ENCODE measurements around the gene COX6A2. TPM values are rescaled to one million over a fixed set of nuclear protein-coding genes. Genes with fewer than 3 reads are reported as not detected.

COX6A2 gene
- polyA plus RNA-seq, 1 of the 3 experiments (the other 2 are of a cell fraction) = not detected

DNA sequence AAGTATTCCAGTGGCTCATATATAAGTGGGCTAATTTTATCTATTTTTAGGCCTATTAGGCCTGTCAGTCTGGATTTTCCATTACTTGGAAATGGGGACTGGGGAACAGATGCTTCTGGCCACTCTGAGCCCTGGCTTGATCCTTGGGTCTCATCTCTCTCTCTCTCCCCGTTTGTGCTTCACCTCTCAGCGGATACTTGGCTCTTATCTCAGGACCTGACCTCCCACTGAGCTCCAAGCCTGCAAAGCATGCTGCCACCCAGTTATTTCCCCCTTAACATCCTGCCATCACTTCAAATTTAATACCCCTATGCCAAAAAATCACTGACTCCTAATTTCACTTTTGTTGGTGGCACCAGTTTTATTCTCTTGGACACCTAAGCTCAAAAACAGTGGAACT is 10.3 kb upstream of the COX6A2 start:
- TF ChIP-seq, protein P1, sequence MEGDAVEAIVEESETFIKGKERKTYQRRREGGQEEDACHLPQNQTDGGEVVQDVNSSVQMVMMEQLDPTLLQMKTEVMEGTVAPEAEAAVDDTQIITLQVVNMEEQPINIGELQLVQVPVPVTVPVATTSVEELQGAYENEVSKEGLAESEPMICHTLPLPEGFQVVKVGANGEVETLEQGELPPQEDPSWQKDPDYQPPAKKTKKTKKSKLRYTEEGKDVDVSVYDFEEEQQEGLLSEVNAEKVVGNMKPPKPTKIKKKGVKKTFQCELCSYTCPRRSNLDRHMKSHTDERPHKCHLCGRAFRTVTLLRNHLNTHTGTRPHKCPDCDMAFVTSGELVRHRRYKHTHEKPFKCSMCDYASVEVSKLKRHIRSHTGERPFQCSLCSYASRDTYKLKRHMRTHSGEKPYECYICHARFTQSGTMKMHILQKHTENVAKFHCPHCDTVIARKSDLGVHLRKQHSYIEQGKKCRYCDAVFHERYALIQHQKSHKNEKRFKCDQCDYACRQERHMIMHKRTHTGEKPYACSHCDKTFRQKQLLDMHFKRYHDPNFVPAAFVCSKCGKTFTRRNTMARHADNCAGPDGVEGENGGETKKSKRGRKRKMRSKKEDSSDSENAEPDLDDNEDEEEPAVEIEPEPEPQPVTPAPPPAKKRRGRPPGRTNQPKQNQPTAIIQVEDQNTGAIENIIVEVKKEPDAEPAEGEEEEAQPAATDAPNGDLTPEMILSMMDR (IDR thresholded peaks at IDR 0.05) = no peak
- TF ChIP-seq RAD21 (IDR thresholded peaks at IDR 0.05; ENCODE audit: low read length) (no peak), SMC3 (IDR thresholded peaks at IDR 0.05; ENCODE audit: low read depth, low read length) (no peak), RFX5 (IDR thresholded peaks at IDR 0.05; ENCODE audit: low read length) (no peak), RCOR1 (IDR thresholded peaks at IDR 0.05; ENCODE audit: low read length) (no peak), YY1 (IDR thresholded peaks at IDR 0.05; ENCODE audit: low read depth) (no peak), MXI1 (IDR thresholded peaks at IDR 0.05; ENCODE audit: low read depth, low read length) (no peak), TEAD4 (IDR thresholded peaks at IDR 0.05; ENCODE audit: borderline replicate concordance, insufficient read depth) (no peak), TAF1 (IDR thresholded peaks at IDR 0.05; ENCODE audit: borderline replicate concordance, low read depth, low read length) (no peak), MEF2A (IDR thresholded peaks at IDR 0.05; ENCODE audit: borderline replicate concordance, low read depth) (no peak), EP300 (IDR thresholded peaks at IDR 0.05; ENCODE audit: borderline replicate concordance in 1 of 2, low read depth in 1 of 2, low read length in 1 of 2) (no peak), FOXM1 (IDR thresholded peaks at IDR 0.05; ENCODE audit: low read depth) (no peak)
- TF ChIP-seq, protein P2, sequence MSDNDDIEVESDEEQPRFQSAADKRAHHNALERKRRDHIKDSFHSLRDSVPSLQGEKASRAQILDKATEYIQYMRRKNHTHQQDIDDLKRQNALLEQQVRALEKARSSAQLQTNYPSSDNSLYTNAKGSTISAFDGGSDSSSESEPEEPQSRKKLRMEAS (IDR thresholded peaks at IDR 0.05; ENCODE audit: low read depth) = no peak
- TF ChIP-seq, protein P3, sequence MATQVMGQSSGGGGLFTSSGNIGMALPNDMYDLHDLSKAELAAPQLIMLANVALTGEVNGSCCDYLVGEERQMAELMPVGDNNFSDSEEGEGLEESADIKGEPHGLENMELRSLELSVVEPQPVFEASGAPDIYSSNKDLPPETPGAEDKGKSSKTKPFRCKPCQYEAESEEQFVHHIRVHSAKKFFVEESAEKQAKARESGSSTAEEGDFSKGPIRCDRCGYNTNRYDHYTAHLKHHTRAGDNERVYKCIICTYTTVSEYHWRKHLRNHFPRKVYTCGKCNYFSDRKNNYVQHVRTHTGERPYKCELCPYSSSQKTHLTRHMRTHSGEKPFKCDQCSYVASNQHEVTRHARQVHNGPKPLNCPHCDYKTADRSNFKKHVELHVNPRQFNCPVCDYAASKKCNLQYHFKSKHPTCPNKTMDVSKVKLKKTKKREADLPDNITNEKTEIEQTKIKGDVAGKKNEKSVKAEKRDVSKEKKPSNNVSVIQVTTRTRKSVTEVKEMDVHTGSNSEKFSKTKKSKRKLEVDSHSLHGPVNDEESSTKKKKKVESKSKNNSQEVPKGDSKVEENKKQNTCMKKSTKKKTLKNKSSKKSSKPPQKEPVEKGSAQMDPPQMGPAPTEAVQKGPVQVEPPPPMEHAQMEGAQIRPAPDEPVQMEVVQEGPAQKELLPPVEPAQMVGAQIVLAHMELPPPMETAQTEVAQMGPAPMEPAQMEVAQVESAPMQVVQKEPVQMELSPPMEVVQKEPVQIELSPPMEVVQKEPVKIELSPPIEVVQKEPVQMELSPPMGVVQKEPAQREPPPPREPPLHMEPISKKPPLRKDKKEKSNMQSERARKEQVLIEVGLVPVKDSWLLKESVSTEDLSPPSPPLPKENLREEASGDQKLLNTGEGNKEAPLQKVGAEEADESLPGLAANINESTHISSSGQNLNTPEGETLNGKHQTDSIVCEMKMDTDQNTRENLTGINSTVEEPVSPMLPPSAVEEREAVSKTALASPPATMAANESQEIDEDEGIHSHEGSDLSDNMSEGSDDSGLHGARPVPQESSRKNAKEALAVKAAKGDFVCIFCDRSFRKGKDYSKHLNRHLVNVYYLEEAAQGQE (IDR thresholded peaks at IDR 0.05; ENCODE audit: low read depth, low read length) = no peak
- TF ChIP-seq, protein P4, sequence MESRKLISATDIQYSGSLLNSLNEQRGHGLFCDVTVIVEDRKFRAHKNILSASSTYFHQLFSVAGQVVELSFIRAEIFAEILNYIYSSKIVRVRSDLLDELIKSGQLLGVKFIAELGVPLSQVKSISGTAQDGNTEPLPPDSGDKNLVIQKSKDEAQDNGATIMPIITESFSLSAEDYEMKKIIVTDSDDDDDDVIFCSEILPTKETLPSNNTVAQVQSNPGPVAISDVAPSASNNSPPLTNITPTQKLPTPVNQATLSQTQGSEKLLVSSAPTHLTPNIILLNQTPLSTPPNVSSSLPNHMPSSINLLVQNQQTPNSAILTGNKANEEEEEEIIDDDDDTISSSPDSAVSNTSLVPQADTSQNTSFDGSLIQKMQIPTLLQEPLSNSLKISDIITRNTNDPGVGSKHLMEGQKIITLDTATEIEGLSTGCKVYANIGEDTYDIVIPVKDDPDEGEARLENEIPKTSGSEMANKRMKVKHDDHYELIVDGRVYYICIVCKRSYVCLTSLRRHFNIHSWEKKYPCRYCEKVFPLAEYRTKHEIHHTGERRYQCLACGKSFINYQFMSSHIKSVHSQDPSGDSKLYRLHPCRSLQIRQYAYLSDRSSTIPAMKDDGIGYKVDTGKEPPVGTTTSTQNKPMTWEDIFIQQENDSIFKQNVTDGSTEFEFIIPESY (IDR thresholded peaks at IDR 0.05; ENCODE audit: borderline replicate concordance, low read depth) = no peak
- Histone ChIP-seq H3K4me3 (ENCODE audit: low read depth in 2 of 2, low read length in 1 of 2) (no peak overlapping the region), H3K27me3 (ENCODE audit: insufficient read depth) (no peaks in the 10 kb centered on the region), H3K9me2 (no peaks in the 10 kb centered on the region), H3K9me3 (no peaks in the 10 kb centered on the region), H3K36me3 (replicated peaks in 1 of 2; ENCODE audit: control insufficient read depth in 1 of 2, insufficient read depth in 2 of 2, low read length in 1 of 2) (no peaks in the 10 kb centered on the region), H2AFZ (ENCODE audit: low read depth) (no peak overlapping the region), H3K9ac (no peak overlapping the region), H4K20me1 (ENCODE audit: insufficient read depth) (no peaks in the 10 kb centered on the region), H3F3A (replicated peaks; ENCODE audit: insufficient read depth) (peaks cover 24% of the 10 kb centered on the region), H3K27ac (ENCODE audit: low read depth in 2 of 2, low read length in 1 of 2) (no peak overlapping the region), H3K4me2 (no peak overlapping the region), H3K79me2 (ENCODE audit: insufficient read depth) (no peaks in the 10 kb centered on the region), H3K4me1 (ENCODE audit: control insufficient read depth in 1 of 2, insufficient read depth in 2 of 2, low read depth in 1 of 2, low read length in 1 of 2) (peaks cover 0 to 5% of the 10 kb centered on the region in 2 experiments; a peak in 1 of 4 replicates)
- ChIA-PET POLR2A (no interaction called here), CTCF (interaction anchor here (1.2 to 3.2 kb wide), 2 partner anchors 9 to 99 kb away, joined by 3 to 13 read pairs; partner anchors contain the start of gene COX6A2)
- DNase-seq = no peak
- 71% methylated on average over 2 of the region's 2 CpGs for WGBS (ENCODE audit: low lambda C conversion rate)
